Measurements from ENCODE around the gene NEK3.

- TF ChIP-seq CTCF (conservative IDR thresholded peaks at IDR 0.05 in 1 of 2, IDR thresholded peaks at IDR 0.05 in 1 of 2; ENCODE audit: low read depth in 1 of 2, low read length in 2 of 2) (no peak), EZH2 (IDR thresholded peaks at IDR 0.05; ENCODE audit: low read length, missing control alignments) (no peak)
These were observed 6.0 kb upstream of the NEK3 start for GRCh38 chr13:52165411-52165810.

Data from fibroblast of lung (primary cell).